Mesenchymal stem cell (in vitro differentiated cells and primary cell): ENCODE data around the gene MARK2.

ENCODE experiments used
- DNase-seq: peaks from one replicate; pipeline ENCODE4 v3.0.0-alpha.2; 2013
- H2AFZ ChIP-seq: one replicate; pipeline ENCODE4 v1.6.1; 2013; ENCODE audit warnings: low read depth, mild to moderate bottlenecking, control low read depth, inconsistent platforms, low read length, moderate library complexity
- H2AK5ac ChIP-seq: 2 replicates; pipeline ENCODE4 v1.6.1; 2013; ENCODE audit warnings: low read length, moderate library complexity, mild to moderate bottlenecking, inconsistent platforms; ENCODE audit not compliant: severe bottlenecking
- H2BK120ac ChIP-seq: one replicate; pipeline ENCODE4 v1.6.1; 2013; ENCODE audit warnings: low read depth, mild to moderate bottlenecking, inconsistent platforms, low read length, moderate library complexity
- H2BK12ac ChIP-seq, 2 experiments: one replicate each; pipeline ENCODE4 v1.6.1; 2013; ENCODE audit warnings: inconsistent platforms in 2 of 2, low read length in 2 of 2, mild to moderate bottlenecking in 2 of 2, moderate library complexity in 2 of 2, control low read depth in 1 of 2
- H2BK15ac ChIP-seq: one replicate; pipeline ENCODE4 v1.6.1; 2013; ENCODE audit warnings: mild to moderate bottlenecking, low read depth, inconsistent platforms; ENCODE audit not compliant: poor library complexity, severe bottlenecking
- H2BK5ac ChIP-seq: 2 replicates; pipeline ENCODE4 v1.6.1; 2013; ENCODE audit warnings: low read depth, mild to moderate bottlenecking, low read length, control low read depth, inconsistent platforms; ENCODE audit not compliant: poor library complexity, severe bottlenecking
- H3K14ac ChIP-seq, 2 experiments: one replicate each; pipeline ENCODE4 v1.6.1; 2013; ENCODE audit warnings: inconsistent platforms in 2 of 2, low read length in 2 of 2, control low read depth in 1 of 2, mild to moderate bottlenecking in 1 of 2, moderate library complexity in 1 of 2
- H3K18ac ChIP-seq, 2 experiments: one replicate each; pipeline ENCODE4 v1.6.1; 2013; ENCODE audit warnings: inconsistent platforms in 2 of 2, low read length in 2 of 2, control low read depth in 1 of 2, low read depth in 1 of 2, mild to moderate bottlenecking in 1 of 2
- H3K23ac ChIP-seq, 2 experiments: one replicate each; pipeline ENCODE4 v1.6.1; 2013; ENCODE audit warnings: inconsistent platforms in 2 of 2, low read length in 2 of 2, mild to moderate bottlenecking in 2 of 2, moderate library complexity in 2 of 2, control low read depth in 1 of 2
- H3K27ac ChIP-seq: 2 replicates; pipeline ENCODE4 v1.5.1; 2013; ENCODE audit warnings: mild to moderate bottlenecking, moderate library complexity, low read length, control low read depth, inconsistent platforms; ENCODE audit not compliant: poor library complexity, severe bottlenecking
- H3K27me3 ChIP-seq, 2 experiments: 2 replicates each; pipeline versions ENCODE4 v1.6.1 to v1.7.0; 2013; ENCODE audit warnings: low read length in 2 of 2, mild to moderate bottlenecking in 2 of 2, moderate library complexity in 2 of 2, control low read depth in 1 of 2, inconsistent platforms in 1 of 2; ENCODE audit not compliant: control insufficient read depth in 1 of 2, insufficient read depth in 1 of 2
- H3K36me3 ChIP-seq, 2 experiments: 2 replicates each; pipeline versions ENCODE4 v1.6.1 to v1.7.0; 2013; ENCODE audit warnings: low read length in 2 of 2, control low read depth in 1 of 2, inconsistent platforms in 1 of 2, low read depth in 1 of 2, mild to moderate bottlenecking in 1 of 2; ENCODE audit not compliant: insufficient read depth in 2 of 2, control insufficient read depth in 1 of 2
- H3K4ac ChIP-seq, 2 experiments: one replicate each; pipeline ENCODE4 v1.6.1; 2013; ENCODE audit warnings: inconsistent platforms in 2 of 2, low read length in 2 of 2, mild to moderate bottlenecking in 2 of 2, moderate library complexity in 2 of 2, control low read depth in 1 of 2, low read depth in 1 of 2
- H3K4me1 ChIP-seq: 2 replicates; pipeline ENCODE4 v1.6.1; 2013; ENCODE audit warnings: low read depth, low read length, control low read depth; ENCODE audit not compliant: control insufficient read depth, insufficient read depth
- H3K4me2 ChIP-seq: 2 replicates; pipeline ENCODE4 v1.6.1; 2013; ENCODE audit warnings: low read length, mild to moderate bottlenecking, inconsistent platforms; ENCODE audit not compliant: poor library complexity, severe bottlenecking
- H3K4me3 ChIP-seq, 2 experiments: 2 replicates each; pipeline versions ENCODE4 v1.5.1 to v1.7.0; 2013; ENCODE audit warnings: low read length in 2 of 2, mild to moderate bottlenecking in 2 of 2, control low read depth in 1 of 2, low read depth in 1 of 2; ENCODE audit not compliant: insufficient read depth in 1 of 2
- H3K79me1 ChIP-seq: replicated peaks from 2 replicates; pipeline ENCODE4 v1.6.1; 2013; ENCODE audit warnings: mild to moderate bottlenecking, control low read depth, low read length, inconsistent platforms; ENCODE audit not compliant: poor library complexity, severe bottlenecking
- H3K9ac ChIP-seq: 2 replicates; pipeline ENCODE4 v1.7.0; 2013; ENCODE audit warnings: mild to moderate bottlenecking, low read length, moderate library complexity
- H3K9me3 ChIP-seq: 2 replicates; pipeline ENCODE4 v1.7.0; 2013; ENCODE audit warnings: mild to moderate bottlenecking, low read length; ENCODE audit not compliant: control insufficient read depth
- H4K8ac ChIP-seq: one replicate; pipeline ENCODE4 v1.6.1; 2013; ENCODE audit warnings: inconsistent platforms, mild to moderate bottlenecking, low read length, moderate library complexity
- H4K91ac ChIP-seq: one replicate; pipeline ENCODE4 v1.6.1; 2013; ENCODE audit warnings: mild to moderate bottlenecking, low read length, inconsistent platforms
- WGBS: methylation state at CpG from one replicate; pipeline ENCODE4 v1.1.7; 2013; ENCODE audit warnings: mixed read lengths; 5-methylcytosine and 5-hydroxymethylcytosine counted together

MARK2 gene

DNA sequence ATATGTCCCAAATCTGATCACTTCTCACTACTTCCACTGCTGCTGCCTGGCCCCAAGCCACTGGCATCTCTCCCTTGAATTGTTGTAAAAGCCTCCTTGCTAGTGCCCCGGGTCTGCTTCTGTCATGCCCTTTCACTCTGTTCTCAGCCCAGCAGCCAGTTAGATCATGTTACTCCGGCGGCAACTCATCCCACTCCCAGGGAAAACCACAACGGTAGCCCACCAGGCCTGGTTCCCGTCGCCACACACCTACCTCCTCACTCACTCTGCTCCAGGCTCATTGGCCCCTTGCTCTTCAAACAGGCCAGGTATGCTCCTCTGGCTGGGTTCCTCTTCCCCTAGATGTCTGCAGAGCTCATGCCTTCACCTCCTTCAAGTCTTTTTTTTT is 3.8 kb upstream of the MARK2 start:
- WGBS, result 87% methylated on average over 6 of the region's 6 CpGs
- peaks cover 4% of the 10 kb centered on the region for H3K4me1 ChIP-seq
- no peak overlapping the region for H2AK5ac ChIP-seq
- peak overlapping the region in 1 of 2 experiments; percentile 21 for H3K4me3 ChIP-seq
- H3K9me3 ChIP-seq, result no peaks in the 10 kb centered on the region
- H3K4me2 ChIP-seq, result no peak overlapping the region
- no peak overlapping the region for H3K23ac ChIP-seq
- H2BK5ac ChIP-seq, result no peak overlapping the region
- no peak overlapping the region for H4K91ac ChIP-seq
- no peak overlapping the region for H4K8ac ChIP-seq
- no peak overlapping the region for H3K18ac ChIP-seq
- H3K9ac ChIP-seq, result no peak overlapping the region
- H3K4ac ChIP-seq, result no peak overlapping the region
- no peak for DNase-seq
- H3K79me1 ChIP-seq, result no peaks in the 10 kb centered on the region
- H2AFZ ChIP-seq, result no peak overlapping the region
- no peak overlapping the region for H3K27ac ChIP-seq
- no peak overlapping the region for H3K14ac ChIP-seq
- H2BK15ac ChIP-seq, result no peak overlapping the region
- H2BK120ac ChIP-seq, result no peak overlapping the region
- peaks cover 0 to 2% of the 10 kb centered on the region in 2 experiments for H3K27me3 ChIP-seq
- peaks cover 0 to 5% of the 10 kb centered on the region in 2 experiments for H3K36me3 ChIP-seq
- H2BK12ac ChIP-seq, result no peak overlapping the region

DNA sequence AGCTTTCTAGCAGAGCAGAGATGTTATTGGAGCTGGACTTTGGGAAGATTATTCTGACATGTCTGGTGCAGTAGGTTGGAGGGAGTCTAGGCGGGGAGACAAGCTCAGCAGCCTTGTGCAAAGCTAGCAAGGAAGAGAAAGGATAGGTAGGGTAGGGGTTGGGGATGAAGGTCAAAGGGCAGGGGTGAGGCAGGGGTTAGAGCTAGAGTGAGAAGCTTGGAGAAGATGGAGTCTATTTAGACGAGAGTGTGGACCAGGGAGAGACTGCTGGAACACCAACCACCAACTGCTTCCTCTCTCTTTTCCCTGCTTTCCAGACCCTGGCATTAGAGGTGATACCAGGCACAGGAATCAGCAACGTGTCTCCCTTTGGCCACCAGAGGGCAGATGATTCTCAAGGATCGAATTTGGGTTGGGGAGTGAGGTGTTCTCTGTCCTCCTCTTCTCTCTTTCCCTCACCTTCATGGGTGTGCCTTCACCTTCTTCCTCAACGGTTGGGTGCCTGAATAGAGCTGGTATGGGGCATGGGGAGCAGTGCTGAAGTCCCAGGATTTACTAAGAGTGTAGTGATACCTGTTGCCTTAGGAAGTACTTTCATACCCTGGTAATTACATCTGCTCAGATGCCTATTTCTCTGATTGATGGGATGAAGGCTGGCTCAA is 1.8 kb upstream of the MARK2 start:
- no peak overlapping the region for H3K4me2 ChIP-seq
- DNase-seq, result peak; percentile 76
- no peak overlapping the region for H3K14ac ChIP-seq
- peaks cover 0 to 2% of the 10 kb centered on the region in 2 experiments for H3K27me3 ChIP-seq
- no peak overlapping the region for H4K91ac ChIP-seq
- peak overlapping the region in 1 of 2 experiments; percentile 2 for H2BK12ac ChIP-seq
- peaks cover 11% of the 10 kb centered on the region for H3K4me1 ChIP-seq
- no peak overlapping the region for H3K23ac ChIP-seq
- H3K36me3 ChIP-seq, result peaks cover 0 to under 1% of the 10 kb centered on the region in 2 experiments
- H2BK15ac ChIP-seq, result no peak overlapping the region
- 23% methylated on average over 4 of the region's 5 CpGs for WGBS
- H3K27ac ChIP-seq, result no peak overlapping the region
- H2BK5ac ChIP-seq, result no peak overlapping the region
- no peaks in the 10 kb centered on the region for H3K79me1 ChIP-seq
- H4K8ac ChIP-seq, result no peak overlapping the region
- H3K18ac ChIP-seq, result no peak overlapping the region
- H3K9ac ChIP-seq, result peak overlapping the region; percentile 94
- no peak overlapping the region for H2BK120ac ChIP-seq
- H2AFZ ChIP-seq, result no peak overlapping the region
- no peak overlapping the region for H3K4ac ChIP-seq
- H2AK5ac ChIP-seq, result no peak overlapping the region
- H3K9me3 ChIP-seq, result no peaks in the 10 kb centered on the region
- no peak overlapping the region for H3K4me3 ChIP-seq

DNA sequence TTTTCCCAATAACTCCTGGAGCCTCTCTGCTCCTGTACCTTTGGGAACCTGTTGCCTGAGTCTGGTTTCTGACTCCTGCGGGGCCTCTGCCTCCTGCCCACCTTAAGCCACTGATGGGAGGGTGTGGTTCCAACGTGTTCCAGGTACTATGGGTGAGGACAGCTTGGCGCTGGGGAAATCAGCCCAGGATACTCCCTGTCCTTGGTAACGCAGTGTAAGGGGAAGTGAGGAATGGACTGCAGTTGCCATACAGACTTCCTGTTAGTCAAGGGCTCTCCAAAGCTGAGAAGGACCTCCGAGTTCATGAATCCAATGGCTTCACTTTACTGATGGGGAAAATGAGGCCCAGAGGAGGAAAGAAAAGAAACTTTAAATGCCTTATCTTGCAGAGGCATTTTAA is 1.2 kb upstream of the MARK2 start:
- H3K4me1 ChIP-seq, result peaks cover 13% of the 10 kb centered on the region
- no peaks in the 10 kb centered on the region for H3K79me1 ChIP-seq
- H3K14ac ChIP-seq, result no peak overlapping the region
- no peak overlapping the region for H4K91ac ChIP-seq
- no peak overlapping the region for H3K23ac ChIP-seq
- H3K27ac ChIP-seq, result no peak overlapping the region
- peak overlapping the region; percentile 29 for H4K8ac ChIP-seq
- peak overlapping the region in 1 of 2 experiments; percentile 95 for H3K4me3 ChIP-seq
- no peak for DNase-seq
- H2AFZ ChIP-seq, result no peak overlapping the region
- no peak overlapping the region for H3K4ac ChIP-seq
- H3K9ac ChIP-seq, result peak overlapping the region; percentile 94
- no peak overlapping the region for H2BK15ac ChIP-seq
- no peak overlapping the region for H2AK5ac ChIP-seq
- peak overlapping the region in 1 of 2 experiments; percentile 49 for H2BK12ac ChIP-seq
- H3K18ac ChIP-seq, result no peak overlapping the region
- H3K36me3 ChIP-seq, result peaks cover 2 to 3% of the 10 kb centered on the region in 2 experiments
- peaks cover 0 to 2% of the 10 kb centered on the region in 2 experiments for H3K27me3 ChIP-seq
- no peaks in the 10 kb centered on the region for H3K9me3 ChIP-seq
- 59% methylated on average over 5 of the region's 5 CpGs for WGBS
- no peak overlapping the region for H3K4me2 ChIP-seq
- no peak overlapping the region for H2BK5ac ChIP-seq
- H2BK120ac ChIP-seq, result no peak overlapping the region

DNA sequence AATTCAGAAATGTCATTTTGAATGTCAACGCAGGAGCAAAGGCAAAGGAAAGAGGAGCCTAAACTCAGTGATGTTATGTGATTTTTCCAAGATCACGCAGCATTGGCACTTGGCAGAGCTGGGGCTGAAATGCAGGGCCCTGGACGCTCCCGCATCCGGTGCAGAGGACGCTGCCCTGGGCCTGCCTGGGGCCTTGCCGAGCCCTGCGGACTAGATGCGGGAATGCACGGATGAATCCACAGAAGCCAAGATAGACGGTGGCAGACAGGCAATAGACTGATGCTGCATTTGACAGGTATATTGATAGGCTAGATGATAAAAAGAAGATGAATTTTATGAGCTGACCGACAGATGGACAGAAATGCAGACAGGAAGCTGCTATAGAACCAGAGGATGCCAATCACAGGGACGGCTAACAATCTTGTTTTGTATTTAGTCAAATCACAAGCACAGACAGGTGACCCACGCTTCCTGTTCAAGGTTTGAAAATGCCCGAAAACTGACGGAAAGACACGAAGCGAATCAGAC is 696 bp upstream of the MARK2 start:
- Histone ChIP-seq H4K8ac (peak overlapping the region; percentile 45), H3K4me2 (peak overlapping the region; percentile 38), H2BK15ac (no peak overlapping the region), H3K4me1 (peaks cover 14% of the 10 kb centered on the region), H3K4ac (peak overlapping the region; percentile 19 to 57), H2AFZ (peak overlapping the region; percentile 29), H3K36me3 (peaks cover 2 to 3% of the 10 kb centered on the region in 2 experiments), H2BK5ac (no peak overlapping the region), H3K27me3 (peaks cover 0 to 2% of the 10 kb centered on the region in 2 experiments), H3K18ac (peak overlapping the region in 1 of 2 experiments; percentile 76), H3K79me1 (no peaks in the 10 kb centered on the region), H3K23ac (no peak overlapping the region), H3K9me3 (no peaks in the 10 kb centered on the region), H3K14ac (peak overlapping the region in 1 of 2 experiments; percentile 88), H3K27ac (peak overlapping the region; percentile 10), H2BK12ac (peak overlapping the region in 1 of 2 experiments; percentile 10), H3K4me3 (peak overlapping the region in 1 of 2 experiments; percentile 95), H2AK5ac (no peak overlapping the region), H4K91ac (no peak overlapping the region), H3K9ac (peak overlapping the region; percentile 94), H2BK120ac (no peak overlapping the region)
- 42% methylated on average over 18 of the region's 18 CpGs for WGBS
- DNase-seq, result no peak
